Occipital lobe (tissue), 3 donors: Measurements from ENCODE around the gene CDK12. TPM values are rescaled to one million over a fixed set of nuclear protein-coding genes. Genes with fewer than 3 reads are reported as not detected.

Experiments used
- DNase-seq: peaks from one replicate; lab custom pipeline; 2025; lab: John Stamatoyannopoulos, UW
- small RNA-seq: library from RNA; depleted of rRNA; stranded (forward); fragments of <200 nt; gene quantifications from one replicate; pipeline ENCODE3, GENCODE V24; 2014
- total RNA-seq: library from RNA; depleted of rRNA; stranded (reverse); fragments of >200 nt; gene quantifications from one replicate; pipeline ENCODE4 v1.2.3, GENCODE V29; 2014

Gene CDK12
- total RNA-seq, 1 donor from 2014 or later: 21.5 TPM

DNA sequence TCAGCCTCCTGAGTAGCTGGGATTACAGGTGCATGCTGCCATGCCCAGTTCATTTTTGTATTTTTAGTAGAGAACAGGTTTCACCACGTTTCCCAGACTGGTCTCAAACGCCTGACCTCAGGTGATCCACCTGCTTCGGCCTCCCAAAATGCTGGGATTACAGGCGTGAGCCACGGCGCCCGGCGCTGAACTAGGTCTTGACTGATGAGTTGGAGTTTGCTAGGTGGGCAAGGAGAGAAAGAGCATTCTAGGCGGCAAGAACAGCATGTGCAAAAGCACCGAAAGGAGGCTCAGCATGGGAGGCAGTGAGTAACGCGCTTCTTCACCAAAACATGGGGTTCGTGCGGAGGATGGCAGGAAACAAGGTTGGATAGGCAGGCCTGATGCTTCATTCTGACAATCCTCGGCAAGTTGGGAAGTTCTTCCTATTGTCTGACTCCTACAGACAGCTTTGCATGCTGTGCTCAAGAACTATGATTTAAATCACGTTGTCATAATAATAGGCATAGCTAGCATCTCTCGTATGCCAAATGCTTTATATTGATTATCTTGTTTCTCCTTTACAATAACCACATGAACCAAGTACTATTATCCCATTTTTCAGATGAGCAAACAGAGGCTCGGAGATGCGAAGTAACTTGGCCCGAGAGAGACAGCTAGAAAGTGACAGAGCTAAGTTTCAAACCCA lies 119.9 kb downstream of the CDK12 start:
- no peak for DNase-seq

DNA sequence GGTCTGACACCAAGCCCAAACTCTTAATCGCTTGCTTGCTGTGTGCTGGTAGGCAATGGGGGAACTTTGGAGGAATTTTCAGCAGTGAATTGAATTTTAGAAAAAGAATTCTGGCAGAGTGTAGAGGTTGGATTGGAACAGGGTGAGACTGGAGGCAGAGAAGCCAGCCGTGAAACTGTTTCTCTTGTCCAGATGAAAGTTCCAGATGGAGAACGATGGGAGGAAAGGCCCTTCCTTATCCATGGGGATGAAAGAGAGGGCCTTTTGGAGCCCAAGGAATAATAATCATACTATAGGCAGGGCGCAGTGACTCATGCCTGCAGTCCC lies 120.4 kb downstream of the CDK12 start:
- DNase-seq: no peak

DNA sequence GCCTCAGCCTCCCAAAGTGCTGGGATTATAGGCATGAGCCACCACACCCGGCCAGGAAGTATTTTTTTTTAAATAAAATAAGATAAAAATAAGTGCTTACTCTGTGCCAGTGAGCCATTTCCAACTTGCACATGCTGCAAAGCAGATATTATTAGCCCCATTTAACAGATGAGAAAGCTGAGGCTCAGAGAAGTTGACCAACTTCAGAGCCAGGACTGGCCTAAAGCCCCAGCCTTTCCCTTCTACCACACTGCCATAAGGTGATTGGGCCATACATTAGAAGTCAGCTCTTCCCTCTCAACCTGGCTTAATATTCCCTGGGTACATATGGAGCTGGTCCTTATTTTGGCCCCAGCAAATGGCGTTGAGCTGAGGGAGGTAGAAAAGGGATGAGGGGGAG lies 121.4 kb downstream of the CDK12 start:
- no peak for DNase-seq

Small RNA genes within 50 kb of the gene (small RNA-seq; reads per million reads assigned to genes)
- not detected for gene RNU6-233P

Other genes starting within 250 kb of the CDK12 start
- gene STAC2, start 235.5 kb upstream of the CDK12 start, total RNA-seq: 0.31 TPM
- gene FBXL20, start 59.9 kb upstream of the CDK12 start, total RNA-seq: 22.9 TPM
- gene MED1, start 10.2 kb upstream of the CDK12 start, total RNA-seq: 30.7 TPM
- gene NEUROD2, start 146.4 kb downstream of the CDK12 start, total RNA-seq: 70.3 TPM
- 8.1 TPM for gene PPP1R1B, start 165.5 kb downstream of the CDK12 start, total RNA-seq
- 16.2 TPM for gene STARD3, start 175.7 kb downstream of the CDK12 start, total RNA-seq
- 0.47 TPM for gene TCAP, start 203.9 kb downstream of the CDK12 start, total RNA-seq
- gene PNMT, start 207.0 kb downstream of the CDK12 start, total RNA-seq: 2.2 TPM
- gene PGAP3, start 226.6 kb downstream of the CDK12 start, total RNA-seq: 8.9 TPM
- 10.1 TPM for gene ERBB2, start 238.6 kb downstream of the CDK12 start, total RNA-seq